ENCODE results near the gene SLC12A8.

Gene SLC12A8

DNA sequence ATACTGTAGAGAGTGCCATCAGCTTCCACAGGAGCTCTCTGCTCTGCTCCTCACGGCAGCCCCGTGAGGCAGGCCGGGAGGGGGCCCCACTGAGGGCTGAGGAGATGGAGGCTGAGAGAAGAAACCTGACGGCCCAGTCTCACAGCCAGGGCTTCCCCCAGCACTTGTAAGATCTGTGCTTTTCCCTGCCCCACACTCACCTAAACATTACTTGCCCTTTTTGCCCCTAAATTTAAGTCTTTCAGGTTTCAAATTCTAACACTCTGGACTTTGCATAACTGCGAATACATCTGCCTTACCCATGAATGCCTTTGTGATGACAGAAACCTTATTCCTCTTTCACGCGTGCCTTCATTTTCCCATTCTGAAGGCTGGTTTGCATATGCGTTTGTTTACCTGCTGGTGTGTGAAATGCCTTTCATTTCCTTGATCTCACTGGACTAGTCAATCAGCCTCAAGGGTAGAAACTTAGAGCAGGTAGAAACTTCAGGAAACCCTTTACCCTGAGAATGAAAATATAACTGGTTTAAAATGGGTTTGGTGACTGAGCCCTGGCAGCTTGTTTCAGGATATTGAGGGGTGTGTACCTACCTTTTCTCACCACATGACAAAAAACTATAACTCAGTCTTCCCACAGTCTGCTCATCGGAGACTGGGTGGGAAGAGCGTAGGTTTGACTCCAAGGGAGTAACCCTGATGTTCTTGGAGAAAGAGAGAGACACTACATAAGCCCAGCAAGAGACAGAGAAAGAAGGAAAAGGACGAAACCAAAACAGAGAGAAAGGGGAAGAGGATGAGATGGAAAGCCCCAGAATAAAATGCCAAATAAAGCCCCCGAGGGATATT is 20.1 kb downstream of the SLC12A8 start:
- TF ChIP-seq CTCF (IDR thresholded peaks at IDR 0.05; ENCODE audit: control extremely low read depth, extremely low read depth, low read depth, missing control alignments): peak; percentile 56
- ChIA-PET CTCF (interaction anchor here (0.6 to 3.9 kb wide), 15 partner anchors 10 to 232 kb away, joined by 3 to 16 read pairs (median 3); partner anchors contain the start of gene SLC12A8), POLR2A (no interaction called here)
- DNase-seq (ENCODE audit: extremely low spot score): peak; percentile 80

DNA sequence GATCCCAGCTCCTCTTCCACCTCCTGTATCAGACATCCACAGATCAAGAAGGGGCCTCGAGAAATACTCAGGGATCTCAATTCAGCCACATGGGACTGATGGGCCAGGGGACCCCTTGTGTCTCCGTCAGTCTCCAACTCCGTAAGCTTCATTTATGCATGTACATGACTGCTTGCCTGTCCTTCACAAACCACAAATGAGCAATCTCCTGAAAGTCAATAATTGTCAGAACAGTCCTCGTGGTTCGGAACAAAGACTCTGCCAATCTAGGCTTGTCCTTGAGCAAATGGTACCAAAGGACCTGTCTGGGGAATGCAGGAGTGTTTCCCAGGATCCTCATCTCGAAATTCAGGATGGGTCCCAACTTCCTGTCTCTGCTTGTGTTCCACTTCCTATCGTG is 20.8 kb downstream of the SLC12A8 start:
- ChIA-PET POLR2A (no interaction called here), CTCF (interaction anchor here (0.6 to 3.9 kb wide), 12 partner anchors 10 to 233 kb away, joined by 3 to 16 read pairs (median 3); partner anchors contain the start of gene SLC12A8)
- DNase-seq (ENCODE audit: extremely low spot score): no peak
- no peak for TF ChIP-seq CTCF (IDR thresholded peaks at IDR 0.05; ENCODE audit: control extremely low read depth, extremely low read depth, low read depth, missing control alignments)

- DNase-seq (ENCODE audit: extremely low spot score): no peak
- ChIA-PET POLR2A (no interaction called here), CTCF (interaction anchor here (0.9 to 3.9 kb wide), 9 partner anchors 9 to 234 kb away, joined by 3 to 16 read pairs (median 3); no protein-coding TSS in a partner anchor)
- TF ChIP-seq CTCF (IDR thresholded peaks at IDR 0.05; ENCODE audit: control extremely low read depth, extremely low read depth, low read depth, missing control alignments): no peak
Observed at GRCh38 chr3:125191256-125191655, 21.3 kb downstream of the SLC12A8 start.

DNA sequence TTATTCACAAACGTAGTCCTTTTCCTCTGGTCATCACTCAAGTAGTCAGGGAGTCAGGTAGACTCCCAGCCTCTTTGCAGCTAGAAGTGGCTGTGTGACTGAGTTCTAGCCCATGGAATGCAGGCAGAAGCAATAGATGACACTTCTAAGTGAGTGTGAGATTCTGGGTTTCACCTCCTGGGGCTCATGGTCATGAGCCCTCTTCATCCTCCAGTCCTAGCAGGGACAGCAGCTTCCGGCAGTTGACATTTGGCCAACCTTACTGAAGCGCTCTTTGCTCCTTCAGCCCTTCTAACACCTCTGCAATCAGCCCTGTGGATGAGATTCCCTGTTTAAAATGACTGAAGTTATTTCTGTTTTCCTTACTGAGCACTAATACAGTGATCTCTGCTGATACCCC is 21.8 kb downstream of the SLC12A8 start:
- POLR2A ChIA-PET: no interaction called here
- no peak for DNase-seq (ENCODE audit: extremely low spot score)
- no peak for TF ChIP-seq CTCF (IDR thresholded peaks at IDR 0.05; ENCODE audit: control extremely low read depth, extremely low read depth, low read depth, missing control alignments)
- CTCF ChIA-PET: interaction anchor here (1.3 to 3.9 kb wide), 2 partner anchors 11 to 40 kb away, joined by 3 to 16 read pairs; no protein-coding TSS in a partner anchor

- CTCF ChIA-PET: interaction anchor here (0.8 to 3.9 kb wide), 4 partner anchors 9 to 39 kb away, joined by 3 to 16 read pairs (median 3); no protein-coding TSS in a partner anchor
- no peak for DNase-seq (ENCODE audit: extremely low spot score)
- POLR2A ChIA-PET: no interaction called here
- no peak for TF ChIP-seq CTCF (IDR thresholded peaks at IDR 0.05; ENCODE audit: control extremely low read depth, extremely low read depth, low read depth, missing control alignments)
Observed at GRCh38 chr3:125189378-125190165, 23.0 kb downstream of the SLC12A8 start.

GRCh38 chr3:125188955-125189354 is 23.6 kb downstream of the SLC12A8 start:
- no peak for DNase-seq (ENCODE audit: extremely low spot score)
- CTCF ChIA-PET: interaction anchor here (0.8 to 1.4 kb wide), 3 partner anchors 8 to 50 kb away, joined by 3 read pairs; no protein-coding TSS in a partner anchor
- POLR2A ChIA-PET: no interaction called here
- no peak for TF ChIP-seq CTCF (IDR thresholded peaks at IDR 0.05; ENCODE audit: control extremely low read depth, extremely low read depth, low read depth, missing control alignments)
